Measurements from ENCODE around the gene ALMS1.

GRCh38 chr2:73368781-73369180, 16.9 kb upstream of the ALMS1 start:
- TF ChIP-seq CTCF (IDR thresholded peaks at IDR 0.05; ENCODE audit: low read depth, low read length, poor library complexity, severe bottlenecking) (no peak), EZH2phosphoT487 (IDR thresholded peaks at IDR 0.05; ENCODE audit: borderline replicate concordance, low read length) (no peak)

Data from DOHH2 (cell line).